HG03521 (cell line): ENCODE measurements around the gene KDM1B.
A peak's percentile ranks its signal among the peaks of the same experiment; 100 is the strongest.
"Not testable (repeated sequence)": the region's sequence is repeated elsewhere in the genome, so short reads cannot be mapped to it uniquely, and the experiment has no call there.

Experiments used
- ATAC-seq: cut with Tn5 transposase; IDR thresholded peaks from one replicate; pipeline ENCODE4 v1.9.1; 2021; ENCODE audit warnings: mild to moderate bottlenecking, moderate library complexity; ENCODE audit not compliant: unreplicated experiment

KDM1B gene

GRCh38 chr6:18186540-18187250 is 31.5 kb downstream of the KDM1B start:
- no peak for ATAC-seq

DNA sequence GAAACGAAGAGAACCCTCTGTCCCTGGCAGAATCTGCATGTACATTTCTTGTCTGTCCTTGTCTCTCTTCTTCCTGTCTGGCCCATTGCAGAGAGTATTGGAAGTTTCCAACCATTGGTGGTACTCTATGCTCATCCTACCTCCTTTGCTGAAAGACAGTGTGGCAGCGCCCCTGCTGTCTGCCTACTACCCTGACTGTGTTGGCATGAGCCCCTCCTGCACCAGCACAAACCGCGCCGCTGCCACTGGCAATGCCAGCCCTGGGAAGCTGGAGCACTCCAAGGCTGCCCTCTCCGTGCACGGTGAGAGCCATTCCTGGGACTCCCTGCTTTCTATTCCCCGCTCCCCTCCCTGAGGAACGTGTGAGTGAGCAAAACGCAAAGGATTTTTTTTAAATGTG is 32.5 kb downstream of the KDM1B start:
- ATAC-seq = no peak

GRCh38 chr6:18189196-18189595 is 34.0 kb downstream of the KDM1B start:
- ATAC-seq = no peak

- no peak for ATAC-seq
Observed at GRCh38 chr6:18192026-18192425, 36.8 kb downstream of the KDM1B start.

DNA sequence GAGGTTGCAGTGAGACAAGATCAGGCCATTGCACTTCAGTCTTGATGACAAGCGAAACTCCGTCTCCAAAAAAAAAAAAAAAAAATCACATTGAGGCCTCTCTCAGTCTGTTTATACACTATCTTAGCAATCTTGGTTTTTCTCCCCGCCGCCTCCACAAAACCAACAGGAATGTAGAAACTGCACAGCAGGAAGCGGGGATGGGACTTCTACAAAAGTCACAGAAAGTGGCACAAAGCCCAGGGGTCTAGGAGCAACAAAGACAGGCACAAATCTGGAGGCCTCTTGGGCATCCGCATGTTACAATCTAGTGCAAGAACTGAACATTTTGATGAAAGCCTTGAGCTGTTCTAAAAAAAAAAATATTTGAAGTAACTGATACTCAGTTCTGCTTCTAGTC is 48.6 kb downstream of the KDM1B start:
- no peak for ATAC-seq

DNA sequence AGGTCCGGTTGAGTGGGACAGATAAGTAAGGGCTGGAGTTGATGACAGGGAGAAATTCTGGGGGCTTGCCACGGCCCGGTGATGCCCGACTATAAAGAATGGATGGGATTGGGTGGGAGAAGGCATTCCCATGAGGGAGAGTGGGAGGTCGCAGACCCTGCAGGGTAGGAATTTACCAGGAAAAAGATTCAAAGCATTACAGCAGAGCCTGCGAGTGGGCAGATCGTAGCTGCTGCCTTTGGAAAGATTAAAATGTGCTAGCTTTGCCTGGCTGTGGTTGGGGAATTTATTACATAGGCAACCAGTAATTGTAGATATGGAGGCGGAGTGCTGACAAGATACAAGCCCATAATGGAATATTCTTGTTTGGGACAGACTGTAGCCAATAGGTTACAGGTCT is 49.5 kb downstream of the KDM1B start:
- ATAC-seq = no peak

- no peak for ATAC-seq
Observed at GRCh38 chr6:18206591-18206990, 51.4 kb downstream of the KDM1B start.

- ATAC-seq = no peak
Observed at GRCh38 chr6:18207438-18207837, 52.2 kb downstream of the KDM1B start.

GRCh38 chr6:18207949-18208348 is 52.7 kb downstream of the KDM1B start:
- ATAC-seq = no peak

DNA sequence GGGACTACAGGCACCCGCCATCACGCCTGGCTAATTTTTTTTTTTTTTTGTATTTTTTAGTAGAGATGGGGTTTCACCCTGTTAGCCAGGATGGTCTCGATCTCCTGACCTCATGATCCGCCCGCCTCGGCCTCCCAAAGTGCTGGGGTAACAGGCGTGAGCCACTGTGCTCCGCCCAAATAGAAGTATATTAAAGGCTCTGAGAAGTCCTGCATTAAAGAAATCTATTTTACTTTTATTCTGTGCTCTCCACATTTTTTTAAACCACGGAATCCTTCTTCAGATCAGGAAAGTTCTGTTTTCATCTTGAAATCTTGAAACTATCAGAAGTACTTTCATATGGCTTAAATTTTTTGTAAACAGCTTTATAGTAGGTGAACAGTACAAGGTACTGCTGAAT is 53.6 kb downstream of the KDM1B start:
- not testable (repeated sequence) for ATAC-seq

DNA sequence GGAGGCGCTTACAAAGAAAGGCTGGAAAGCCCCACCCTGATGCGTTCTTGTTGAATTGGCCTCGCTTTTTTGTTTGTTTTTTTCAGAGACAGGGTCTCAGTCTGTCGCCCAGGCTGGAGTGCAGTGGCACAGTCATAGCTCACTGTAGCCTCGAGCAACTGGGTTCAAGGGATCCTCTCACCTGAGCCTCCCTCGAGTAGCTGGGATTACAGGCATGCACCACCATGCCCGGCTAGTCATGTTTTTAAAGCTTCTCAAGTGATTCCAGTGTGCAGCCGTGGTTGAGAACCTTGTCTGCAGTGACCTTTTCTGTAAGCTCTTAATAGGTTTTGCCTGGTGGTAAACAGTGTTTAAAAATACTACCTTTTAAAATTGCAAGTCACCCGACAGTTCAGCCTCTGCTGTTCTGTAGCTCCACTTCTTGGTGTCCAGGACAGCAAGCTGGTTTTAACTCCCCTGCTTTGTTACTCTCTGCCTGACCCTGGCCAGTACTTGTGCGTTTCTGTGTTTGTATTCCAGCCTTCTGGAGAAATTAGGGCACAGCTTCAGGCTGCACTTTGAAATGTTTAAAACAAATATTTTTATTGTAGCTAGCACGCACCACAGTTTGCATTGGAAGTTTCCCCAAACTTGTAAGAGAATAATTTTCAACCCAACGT is 54.4 kb downstream of the KDM1B start:
- no peak for ATAC-seq

GRCh38 chr6:18210707-18211106 is 55.5 kb downstream of the KDM1B start:
- ATAC-seq = no peak

GRCh38 chr6:18211338-18211737 is 56.1 kb downstream of the KDM1B start:
- ATAC-seq = peak; percentile 90

DNA sequence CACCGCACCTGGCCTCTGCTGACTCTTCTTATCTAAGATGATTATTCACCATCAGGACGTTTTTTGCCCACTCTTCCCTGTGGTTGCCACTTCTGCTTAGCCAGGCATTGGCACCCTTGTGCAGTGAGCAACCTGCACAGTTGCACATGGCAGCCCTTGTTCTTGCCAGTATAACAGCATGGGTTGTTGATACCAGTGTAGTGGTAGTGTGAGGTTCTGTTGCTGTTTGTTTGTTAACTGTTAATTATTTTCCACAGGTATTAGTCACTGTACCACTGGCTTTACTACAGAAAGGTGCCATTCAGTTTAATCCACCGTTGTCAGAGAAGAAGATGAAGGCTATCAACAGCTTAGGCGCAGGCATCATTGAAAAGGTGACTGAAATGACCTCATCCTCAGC is 57.0 kb downstream of the KDM1B start:
- no peak for ATAC-seq

DNA sequence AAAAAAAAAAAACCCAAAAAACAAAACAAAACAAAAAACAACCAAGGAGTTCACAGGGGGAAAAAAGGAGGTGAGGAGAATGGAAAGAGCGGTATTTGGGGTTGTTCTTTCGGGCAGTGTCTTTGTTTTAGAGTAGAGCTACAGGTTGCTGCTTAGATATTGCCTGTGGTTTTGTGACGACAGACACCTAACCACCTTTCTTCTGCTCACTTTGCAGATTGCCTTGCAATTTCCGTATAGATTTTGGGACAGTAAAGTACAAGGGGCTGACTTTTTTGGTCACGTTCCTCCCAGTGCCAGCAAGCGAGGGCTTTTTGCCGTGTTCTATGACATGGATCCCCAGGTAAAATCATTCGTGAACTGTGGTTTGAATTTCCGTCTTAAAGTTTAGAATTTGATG is 58.2 kb downstream of the KDM1B start:
- no peak for ATAC-seq

GRCh38 chr6:18214003-18214402 is 58.8 kb downstream of the KDM1B start:
- no peak for ATAC-seq

DNA sequence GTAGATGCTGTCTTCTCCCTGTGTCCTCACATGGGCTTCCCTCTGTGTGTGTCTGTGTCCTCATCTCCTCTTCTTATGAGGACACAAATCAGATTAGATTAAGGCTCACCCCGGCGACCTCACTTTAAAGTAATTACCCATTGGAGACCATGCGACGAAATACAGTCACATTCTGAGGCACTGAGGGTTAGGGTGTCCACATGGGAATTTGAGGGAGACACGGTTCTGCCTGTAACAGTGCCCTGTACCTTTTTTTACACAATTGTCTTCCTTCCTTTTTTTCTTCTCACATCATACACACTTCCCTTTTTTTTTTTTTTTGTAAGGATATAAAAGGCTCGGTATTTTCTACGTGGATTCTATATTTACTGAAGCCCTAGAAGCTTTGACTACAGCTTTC is 60.2 kb downstream of the KDM1B start:
- no peak for ATAC-seq

GRCh38 chr6:18216411-18216810 is 61.2 kb downstream of the KDM1B start:
- no peak for ATAC-seq

DNA sequence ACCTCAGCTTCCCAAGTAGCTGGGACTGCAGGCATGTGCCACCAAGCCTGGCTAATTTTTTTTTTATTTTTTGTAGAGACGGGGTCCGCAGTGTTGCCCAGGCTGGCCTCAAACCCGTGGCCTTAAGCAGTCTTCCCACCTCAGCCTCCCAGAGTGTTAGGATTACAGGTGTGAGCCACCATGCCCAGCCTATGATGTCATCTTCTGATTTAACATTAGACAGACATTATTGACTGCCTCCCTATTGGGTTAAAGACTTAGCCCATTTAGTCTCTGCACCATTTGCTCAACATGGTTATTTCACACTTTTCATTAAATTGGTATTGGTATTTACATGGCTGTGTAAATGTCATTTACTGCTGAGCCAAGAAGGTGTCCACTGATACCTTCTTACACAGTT is 63.0 kb downstream of the KDM1B start:
- no peak for ATAC-seq

DNA sequence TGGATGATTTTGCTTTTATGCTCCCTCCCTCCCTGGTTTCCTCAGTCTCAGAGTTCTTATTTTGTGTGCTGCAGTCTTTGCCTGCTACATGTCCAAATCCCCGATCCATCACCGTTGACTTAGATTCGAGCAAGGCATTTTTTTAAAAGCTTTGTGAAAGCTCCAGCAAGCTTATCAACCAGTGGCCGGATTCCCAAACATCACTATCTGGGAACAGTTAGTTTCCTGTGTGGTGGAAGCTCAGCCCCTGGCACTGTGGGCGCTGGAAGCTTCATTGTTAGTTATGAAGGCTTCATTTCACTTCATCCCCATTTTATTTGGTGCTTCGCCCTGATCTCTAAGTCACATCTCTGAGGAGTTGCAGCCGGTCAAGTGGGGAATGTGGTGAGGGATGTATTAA is 64.4 kb downstream of the KDM1B start:
- no peak for ATAC-seq

DNA sequence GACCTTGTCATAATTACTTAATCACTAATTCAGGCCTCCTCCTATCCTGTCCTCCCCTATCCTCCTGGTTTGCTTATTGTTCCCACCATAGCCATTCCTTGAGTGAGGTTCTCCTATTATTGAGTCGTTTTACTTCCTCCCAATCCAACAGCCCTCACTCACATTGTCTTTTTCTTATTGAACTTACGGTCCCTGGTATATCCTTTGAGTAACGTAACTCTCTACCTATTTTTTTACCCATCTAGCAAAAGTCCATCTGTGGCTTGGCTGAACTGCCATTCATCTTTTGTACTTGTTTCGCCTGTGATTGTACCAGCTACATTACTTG is 66.0 kb downstream of the KDM1B start:
- ATAC-seq = no peak

- not testable (repeated sequence) for ATAC-seq
Observed at GRCh38 chr6:18226451-18227105, 71.4 kb downstream of the KDM1B start.
